Activated naive CD4-positive, alpha-beta T cell treated with Interleukin-2 at 50 U/mL for 16 hours (primary cell): Measurements from ENCODE around the gene C3orf20.

Experiments used
- DNase-seq: peaks from one replicate; pipeline ENCODE4 v3.0.0-alpha.2; 2020

Gene C3orf20

DNA sequence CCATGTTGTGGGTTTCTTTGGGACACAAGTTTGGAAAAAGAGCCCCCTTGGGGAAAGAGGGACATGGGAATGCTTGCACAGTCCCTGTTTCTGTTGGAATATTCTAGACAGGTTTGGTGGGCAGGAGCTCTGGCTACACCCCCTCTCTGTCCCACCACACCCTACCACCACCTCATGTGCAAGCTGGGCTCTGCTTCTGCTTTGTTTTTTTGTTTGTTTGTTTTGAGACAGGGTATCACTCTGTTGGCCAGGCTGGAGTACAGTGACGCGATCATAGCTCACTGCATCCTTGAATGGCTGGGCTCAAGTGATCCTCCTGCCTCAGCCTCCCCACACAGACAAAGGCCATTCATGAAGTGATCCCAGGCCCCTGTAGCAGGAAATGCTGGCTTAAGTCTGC lies 86.9 kb downstream of the C3orf20 start:
- DNase-seq: no peak

DNA sequence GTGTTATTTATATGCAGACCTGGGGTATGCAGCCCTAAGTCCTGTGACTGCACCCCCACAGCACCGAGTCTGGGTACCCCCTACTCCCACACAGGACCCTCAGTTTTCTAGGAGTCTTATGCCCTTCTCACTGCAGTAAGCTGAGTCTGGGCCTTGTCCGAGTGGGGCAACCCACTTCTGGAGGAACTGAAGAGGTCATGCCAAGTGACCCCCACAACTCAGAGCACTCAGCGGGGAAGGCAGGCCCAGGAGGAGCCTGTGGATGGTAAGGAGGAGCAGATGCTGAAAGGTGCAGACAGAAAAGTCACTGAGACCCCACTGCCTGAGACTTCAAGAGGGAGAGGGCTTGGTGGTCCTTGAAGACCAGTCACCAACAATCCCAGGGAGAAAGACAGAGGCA lies 87.8 kb downstream of the C3orf20 start:
- DNase-seq: no peak

DNA sequence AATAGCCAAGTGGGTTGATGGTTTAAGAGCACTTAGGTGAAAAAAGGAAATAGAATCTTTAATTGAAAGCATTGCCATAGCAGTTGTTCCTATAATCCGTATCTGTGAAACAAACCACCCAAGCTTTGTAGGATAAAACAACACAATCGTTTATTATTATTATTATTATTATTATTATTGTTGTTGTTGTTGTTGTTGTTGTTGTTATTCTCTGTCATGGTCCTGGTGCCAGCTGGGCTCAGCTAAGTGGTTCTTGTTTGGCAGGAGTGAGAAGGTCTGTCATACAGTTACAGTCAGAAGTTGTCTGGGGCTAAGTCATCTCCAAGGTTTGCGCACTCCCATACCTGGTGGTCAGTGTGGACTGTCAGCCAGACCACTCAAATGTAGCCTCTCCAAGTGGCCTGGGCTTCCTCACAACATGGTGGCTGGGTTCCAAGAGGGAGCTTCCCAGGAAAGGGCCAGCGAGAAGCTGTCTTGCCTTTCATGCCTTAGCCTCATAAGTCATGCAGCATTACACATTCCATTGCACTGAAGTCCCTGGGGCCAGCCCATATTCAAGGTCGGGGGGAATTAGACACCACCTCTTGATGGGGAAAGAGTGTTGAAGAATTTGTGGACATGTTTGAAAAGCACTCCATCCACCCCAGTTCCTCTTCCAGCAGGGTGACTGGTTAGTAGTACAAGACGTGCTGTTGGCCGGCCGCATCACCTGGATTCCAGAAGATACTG lies 89.6 kb downstream of the C3orf20 start:
- no peak for DNase-seq

- DNase-seq: no peak
Measured at GRCh38 chr3:14765060-14765400, 90.1 kb downstream of the C3orf20 start.

- no peak for DNase-seq
Measured at GRCh38 chr3:14765576-14766427, 90.9 kb downstream of the C3orf20 start.

DNA sequence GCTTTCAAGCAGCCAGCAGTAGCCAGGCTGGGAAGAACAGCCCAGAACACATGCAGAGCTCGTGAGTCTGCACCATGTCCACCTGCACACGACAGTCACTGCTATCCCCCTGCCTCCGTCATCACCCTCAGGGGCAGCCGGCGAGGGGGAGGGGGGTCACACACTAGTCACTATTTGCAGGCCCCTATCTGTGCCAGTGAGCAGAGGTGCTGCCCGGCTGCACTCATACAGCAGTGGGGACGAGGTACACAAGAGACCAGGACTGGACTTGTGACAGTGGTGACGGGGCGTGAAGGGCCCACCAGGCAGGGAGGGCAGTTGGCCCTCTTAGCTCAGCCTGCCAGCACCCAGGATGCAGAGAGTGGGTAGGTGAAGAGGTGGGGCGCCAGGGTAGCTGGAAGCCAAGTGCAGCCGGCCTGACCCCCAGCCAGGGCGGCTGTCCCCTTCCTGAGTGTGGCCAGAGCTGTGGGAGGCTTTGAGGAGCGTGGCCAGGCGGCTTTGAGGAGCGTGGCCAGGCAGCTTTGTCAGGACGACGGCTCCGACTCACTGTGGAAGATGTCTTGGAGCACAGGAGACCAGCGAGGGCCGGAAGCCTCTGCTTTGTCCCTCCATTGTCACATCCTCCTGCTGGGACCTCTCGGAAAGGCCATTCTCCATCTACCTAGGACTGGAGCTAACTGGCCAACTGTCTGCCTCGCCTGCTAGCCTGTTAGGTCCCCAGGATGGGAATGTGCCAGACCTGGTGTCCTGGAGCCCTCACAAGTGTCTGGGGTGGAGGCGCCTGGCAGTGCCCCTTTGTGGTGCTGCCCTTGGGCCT lies 91.7 kb downstream of the C3orf20 start:
- no peak for DNase-seq

GRCh38 chr3:14767245-14768051 lies 92.5 kb downstream of the C3orf20 start:
- DNase-seq: no peak

DNA sequence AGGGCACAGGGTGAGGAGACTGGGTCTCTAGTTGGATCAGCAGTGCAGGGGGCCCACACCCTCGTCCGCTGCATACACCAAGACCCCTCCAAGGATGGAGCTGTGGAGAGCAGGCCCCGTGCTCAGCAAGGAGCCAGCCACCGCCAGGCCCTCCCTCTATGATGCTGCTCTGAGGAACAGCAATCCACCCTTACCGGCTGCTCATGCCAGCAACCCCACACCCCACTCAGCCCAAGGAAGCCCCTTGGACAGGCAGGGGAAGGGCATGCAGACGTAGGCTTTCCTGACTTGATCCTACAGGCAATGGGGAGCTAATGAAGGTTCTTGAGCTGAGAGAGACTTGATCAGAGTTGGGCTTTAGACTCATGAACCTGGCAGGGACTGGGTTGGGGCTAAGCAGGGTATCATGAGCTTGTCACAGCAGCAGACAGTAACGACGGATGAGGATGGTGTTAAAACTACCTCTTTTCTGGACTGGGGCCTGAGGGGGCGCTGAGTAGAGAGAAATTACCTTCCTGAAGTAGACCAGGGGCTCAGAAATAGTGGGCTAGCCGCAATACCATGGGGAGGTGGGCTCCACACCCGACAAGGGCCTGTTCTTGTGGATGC lies 93.3 kb downstream of the C3orf20 start:
- no peak for DNase-seq

DNA sequence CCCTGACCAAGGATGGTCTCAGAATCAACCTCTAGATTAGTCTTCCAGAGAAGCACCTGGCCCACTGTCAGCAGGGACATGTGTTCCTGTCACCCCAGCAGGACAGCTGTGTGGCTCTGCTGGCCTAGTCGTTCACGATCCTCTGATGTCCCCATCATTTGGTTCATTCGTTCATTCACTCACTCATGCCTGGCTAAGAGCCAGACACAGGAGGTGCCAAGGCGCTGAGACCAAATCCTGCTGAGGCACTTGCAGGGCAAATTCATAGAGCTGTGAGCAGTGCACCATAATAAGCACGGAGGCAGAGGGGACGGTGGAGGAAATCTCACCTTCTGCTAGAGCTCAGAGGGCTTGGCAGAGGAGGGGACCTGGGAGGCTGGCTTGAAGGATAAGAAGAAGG lies 93.9 kb downstream of the C3orf20 start:
- no peak for DNase-seq

GRCh38 chr3:14769544-14770325 lies 94.8 kb downstream of the C3orf20 start:
- DNase-seq: no peak

DNA sequence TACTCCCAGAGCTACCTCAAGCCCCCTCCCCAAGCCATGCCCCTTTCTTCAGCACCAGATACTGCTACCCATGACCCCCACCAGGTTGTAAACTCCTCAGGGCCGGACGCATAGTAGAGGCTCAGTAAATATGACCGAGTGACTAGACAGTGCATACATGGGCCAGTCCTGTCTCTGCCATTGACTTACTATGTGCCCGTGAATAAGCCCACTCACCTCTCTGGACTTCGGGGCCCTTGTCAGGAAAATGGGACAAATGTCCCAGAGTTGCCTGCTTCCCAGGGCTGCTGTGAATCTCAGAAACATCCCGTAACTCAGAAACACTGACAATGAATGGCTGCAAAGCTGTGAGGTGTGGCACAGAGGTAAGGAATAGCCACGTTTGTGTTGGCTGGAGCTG lies 95.7 kb downstream of the C3orf20 start:
- no peak for DNase-seq

- DNase-seq: no peak
Measured at GRCh38 chr3:14771593-14772497, 96.9 kb downstream of the C3orf20 start.

DNA sequence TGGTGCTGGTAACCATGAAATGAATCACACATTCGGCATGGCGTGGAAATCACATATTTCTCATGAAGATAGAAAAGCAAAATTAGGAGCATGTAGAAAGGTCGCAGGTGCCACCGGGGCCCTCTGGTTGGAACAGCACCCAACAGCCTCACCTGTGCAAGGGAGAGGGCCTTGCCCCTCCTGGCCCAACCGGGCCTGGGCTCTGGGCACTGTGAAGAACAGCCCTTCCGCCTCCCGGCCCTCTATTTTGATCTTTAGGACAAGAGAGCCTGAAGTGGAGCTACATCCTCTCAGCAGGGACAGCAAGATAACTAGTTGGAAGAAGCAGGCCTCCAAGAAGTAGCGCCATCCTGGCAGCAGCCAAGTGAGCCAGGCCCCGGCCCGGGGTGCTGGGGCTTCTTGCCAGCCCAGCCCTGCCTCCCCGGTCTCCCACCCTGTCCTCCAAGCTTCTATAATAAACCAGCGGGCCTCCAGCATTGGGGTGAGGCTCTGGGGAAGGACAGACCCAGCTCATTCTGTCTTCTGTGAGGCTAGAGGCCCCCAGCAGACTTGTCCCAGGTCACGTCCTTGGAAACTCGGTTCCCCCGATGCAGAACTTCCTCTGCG lies 97.7 kb downstream of the C3orf20 start:
- no peak for DNase-seq

- no peak for DNase-seq
Measured at GRCh38 chr3:14773281-14773680, 98.3 kb downstream of the C3orf20 start.

DNA sequence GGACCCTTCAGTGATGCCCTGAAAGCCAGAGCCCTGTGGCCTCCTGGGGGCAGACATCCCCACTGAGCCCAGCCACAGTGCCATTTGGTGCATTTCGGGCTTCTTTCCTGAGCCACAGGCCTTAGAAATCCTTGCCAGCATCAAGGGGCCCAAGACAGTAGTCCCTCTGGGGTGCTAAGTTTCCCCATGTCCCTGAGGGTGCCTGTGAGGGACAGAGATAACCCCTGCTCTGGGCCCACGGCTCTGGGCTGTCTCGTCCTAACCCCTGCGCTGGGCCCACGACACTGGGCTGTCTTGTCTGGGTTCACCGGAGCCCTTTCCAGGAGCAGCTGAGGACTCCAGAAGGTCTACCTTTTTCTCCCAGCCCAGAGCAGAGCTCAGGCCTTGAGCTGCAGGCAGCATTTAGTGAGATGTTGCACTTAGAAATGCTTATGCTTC lies 98.8 kb downstream of the C3orf20 start:
- no peak for DNase-seq

DNA sequence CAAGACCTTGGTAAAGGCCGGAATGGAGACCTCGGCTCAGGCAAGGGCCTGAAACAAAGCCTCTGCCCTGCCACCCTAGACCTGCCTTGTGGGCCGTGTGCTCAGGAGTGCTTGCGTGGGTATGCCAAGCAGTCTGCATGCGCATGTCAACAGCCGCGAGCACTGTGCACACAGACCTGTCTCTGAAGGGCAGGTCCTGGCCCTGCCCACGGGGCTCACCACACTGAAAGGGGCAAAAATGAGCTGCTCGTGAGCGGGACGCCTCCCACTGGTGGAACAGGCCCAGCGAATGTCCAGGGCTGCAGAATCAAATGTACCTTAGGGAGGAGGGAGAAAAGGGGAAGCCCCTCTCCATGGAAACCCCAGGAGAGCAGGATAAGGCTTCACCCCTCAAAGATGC lies 99.5 kb downstream of the C3orf20 start:
- DNase-seq: no peak

GRCh38 chr3:14775011-14775410 lies 100.1 kb downstream of the C3orf20 start:
- no peak for DNase-seq

GRCh38 chr3:14775563-14775962 lies 100.6 kb downstream of the C3orf20 start:
- DNase-seq: no peak

DNA sequence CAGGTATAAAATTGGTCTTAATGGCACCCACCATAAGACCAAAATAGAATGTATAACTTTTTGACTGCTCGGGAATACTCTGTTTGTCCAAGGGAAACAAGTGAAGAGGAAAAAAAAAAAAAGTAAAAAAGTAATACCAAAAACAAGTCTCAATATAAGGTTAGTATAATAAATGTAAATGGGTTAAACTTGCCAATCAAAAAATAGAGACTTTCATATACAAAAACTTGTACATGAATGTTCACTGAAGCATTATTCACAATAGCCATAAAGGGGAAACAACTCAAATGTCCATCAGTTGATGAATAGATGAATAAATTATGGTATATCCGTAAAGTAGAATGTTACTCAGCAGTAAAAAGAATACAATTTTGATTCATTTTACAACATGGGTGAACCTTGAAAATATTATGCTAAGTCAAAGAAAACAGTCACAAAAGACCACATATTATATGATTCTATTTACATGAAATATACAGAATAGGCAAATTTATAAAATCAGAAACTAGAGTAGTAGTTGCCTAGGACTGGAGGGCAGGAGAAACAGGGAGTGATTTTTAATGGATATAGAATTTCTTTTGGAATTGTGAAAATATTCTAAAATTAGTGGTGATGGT lies 104.2 kb downstream of the C3orf20 start:
- DNase-seq: no peak
